ENCODE measurements around the gene MICALL1.
"Not testable (repeated sequence)": the region's sequence is repeated elsewhere in the genome, so short reads cannot be mapped to it uniquely, and the experiment has no call there.

DNA sequence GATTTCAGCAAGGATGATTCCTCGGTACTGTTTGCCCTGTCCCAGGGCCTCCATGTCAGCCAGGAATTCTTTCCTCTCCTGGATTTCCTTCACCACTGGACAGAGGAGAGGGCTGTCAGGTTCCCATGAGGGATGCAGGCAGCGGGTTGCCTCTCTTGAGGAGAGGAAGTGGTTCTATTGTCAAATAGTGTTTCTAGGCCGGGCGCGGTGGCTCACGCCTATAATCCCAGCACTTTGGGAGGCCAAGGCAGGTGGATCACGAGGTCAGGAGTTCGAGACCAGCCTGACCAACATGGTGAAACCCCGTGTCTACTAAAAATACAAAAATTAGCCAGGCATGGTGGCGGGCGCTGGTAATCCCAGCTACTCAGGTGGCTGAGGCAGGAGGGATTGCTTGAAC lies 38.3 kb downstream of the MICALL1 start:
- not testable (repeated sequence) for TF ChIP-seq YY1 (IDR thresholded peaks at IDR 0.05; ENCODE audit: insufficient read depth, insufficient read length); ZNF274 (IDR thresholded peaks at IDR 0.05; ENCODE audit: low read depth, low read length); SUZ12 (IDR thresholded peaks at IDR 0.05; ENCODE audit: extremely low read depth, insufficient read depth, insufficient read length)

All from NT2/D1 (cell line).